ENCODE results near the gene RNF212. TPM values are rescaled to one million over a fixed set of nuclear protein-coding genes. Genes with fewer than 3 reads are reported as not detected.
A peak's percentile ranks its signal among the peaks of the same experiment; 100 is the strongest.

The RNF212 gene
- total RNA-seq, 1 donor from 2014 or later: 9.1 TPM

- TF ChIP-seq CTCF (IDR thresholded peaks at IDR 0.05): no peak
- Mint-ChIP-seq H3K27me3 (ENCODE audit: low read depth) (peaks cover 13% of the 10 kb centered on the region), H3K9me3 (ENCODE audit: low read depth) (no peaks in the 10 kb centered on the region), H3K27ac (ENCODE audit: unreplicated experiment) (no peak overlapping the region), H3K4me1 (ENCODE audit: low read depth) (peaks cover 19% of the 10 kb centered on the region), H3K36me3 (ENCODE audit: low read depth) (no peaks in the 10 kb centered on the region), H3K4me3 (ENCODE audit: unreplicated experiment) (peak overlapping the region; percentile 15)
- no peak for DNase-seq (ENCODE audit: low spot score)
Measured at GRCh38 chr4:1109333-1109732, 4.0 kb downstream of the RNF212 start.

GRCh38 chr4:1105662-1106061 lies 7.7 kb downstream of the RNF212 start:
- H3K36me3 Mint-ChIP-seq (ENCODE audit: low read depth): peaks cover 1% of the 10 kb centered on the region
- H3K9me3 Mint-ChIP-seq (ENCODE audit: low read depth): no peaks in the 10 kb centered on the region
- peaks cover 6% of the 10 kb centered on the region for H3K27me3 Mint-ChIP-seq (ENCODE audit: low read depth)
- no peak overlapping the region for H3K27ac Mint-ChIP-seq (ENCODE audit: unreplicated experiment)
- no peak overlapping the region for H3K4me3 Mint-ChIP-seq (ENCODE audit: unreplicated experiment)
- no peak for DNase-seq (ENCODE audit: low spot score)
- TF ChIP-seq CTCF (IDR thresholded peaks at IDR 0.05): no peak
- peaks cover 11% of the 10 kb centered on the region for H3K4me1 Mint-ChIP-seq (ENCODE audit: low read depth)

- H3K27ac Mint-ChIP-seq (ENCODE audit: unreplicated experiment): no peak overlapping the region
- TF ChIP-seq CTCF (IDR thresholded peaks at IDR 0.05): no peak
Measured at GRCh38 chr4:1105067-1105466, 8.3 kb downstream of the RNF212 start.

GRCh38 chr4:1104647-1105046 lies 8.7 kb downstream of the RNF212 start:
- Mint-ChIP-seq H3K9me3 (ENCODE audit: low read depth) (no peaks in the 10 kb centered on the region), H3K36me3 (ENCODE audit: low read depth) (peaks cover 1% of the 10 kb centered on the region), H3K27me3 (ENCODE audit: low read depth) (peaks cover 4% of the 10 kb centered on the region), H3K27ac (ENCODE audit: unreplicated experiment) (no peak overlapping the region), H3K4me1 (ENCODE audit: low read depth) (peaks cover 4% of the 10 kb centered on the region), H3K4me3 (ENCODE audit: unreplicated experiment) (no peak overlapping the region)
- DNase-seq (ENCODE audit: low spot score): no peak
- no peak for TF ChIP-seq CTCF (IDR thresholded peaks at IDR 0.05)

More at GRCh38 chr4:1105067-1105466, 8.3 kb downstream of the RNF212 start:
- Mint-ChIP-seq H3K9me3 (ENCODE audit: low read depth) (no peaks in the 10 kb centered on the region), H3K36me3 (ENCODE audit: low read depth) (peaks cover 1% of the 10 kb centered on the region), H3K4me1 (ENCODE audit: low read depth) (peaks cover 8% of the 10 kb centered on the region), H3K27me3 (ENCODE audit: low read depth) (peaks cover 6% of the 10 kb centered on the region), H3K4me3 (ENCODE audit: unreplicated experiment) (no peak overlapping the region)
- no peak for DNase-seq (ENCODE audit: low spot score)

- no peak overlapping the region for H3K27ac Mint-ChIP-seq (ENCODE audit: unreplicated experiment)
- H3K27me3 Mint-ChIP-seq (ENCODE audit: low read depth): peaks cover 3% of the 10 kb centered on the region
- H3K4me3 Mint-ChIP-seq (ENCODE audit: unreplicated experiment): no peak overlapping the region
- H3K9me3 Mint-ChIP-seq (ENCODE audit: low read depth): no peaks in the 10 kb centered on the region
- no peak for TF ChIP-seq CTCF (IDR thresholded peaks at IDR 0.05)
- peaks cover 3% of the 10 kb centered on the region for H3K36me3 Mint-ChIP-seq (ENCODE audit: low read depth)
- H3K4me1 Mint-ChIP-seq (ENCODE audit: low read depth): no peaks in the 10 kb centered on the region
- no peak for DNase-seq (ENCODE audit: low spot score)
Measured at GRCh38 chr4:1099684-1100335, 13.6 kb downstream of the RNF212 start.

All from chondrocyte (in vitro differentiated cells).